Lower leg skin (tissue), 3 donors: ENCODE data around the gene NSMCE4A.

Experiments used
- POLR2A ChIP-seq, 2 donors: fragments of 450-650 bp; IDR thresholded peaks; one replicate each; pipeline ENCODE4 v1.6.1; 2016 to 2017; ENCODE audit warnings: antibody characterized with exemption in 2 of 2, mild to moderate bottlenecking in 1 of 2, moderate library complexity in 1 of 2
- TF ChIP-seq, protein P1 (sequence below), 3 donors: fragments of 450-650 bp; IDR thresholded peaks; one replicate each; pipeline ENCODE4 v1.5.1; 2016; ENCODE audit warnings: antibody characterized with exemption in 3 of 3, mild to moderate bottlenecking in 3 of 3, moderate library complexity in 2 of 3

DNA sequence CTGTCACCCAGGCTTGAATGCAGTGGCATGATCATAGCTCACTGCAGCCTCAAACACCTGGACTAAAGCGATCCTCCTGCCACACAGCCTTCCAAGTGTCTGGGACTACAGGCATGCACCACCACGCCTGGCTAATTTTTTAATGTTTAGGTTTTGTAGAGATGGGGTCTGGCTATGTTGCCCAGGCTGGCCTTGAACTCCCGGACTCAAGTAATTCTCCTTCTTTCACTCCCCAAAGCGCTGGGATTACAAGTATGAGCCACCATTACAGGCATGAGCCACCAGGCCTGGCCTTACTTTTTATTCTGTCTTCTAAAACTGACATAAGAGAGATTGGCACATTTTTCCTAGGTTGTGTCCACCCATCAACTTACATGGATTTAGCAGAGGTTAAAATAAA lies 47.3 kb upstream of the NSMCE4A start:
- TF ChIP-seq, protein P1, sequence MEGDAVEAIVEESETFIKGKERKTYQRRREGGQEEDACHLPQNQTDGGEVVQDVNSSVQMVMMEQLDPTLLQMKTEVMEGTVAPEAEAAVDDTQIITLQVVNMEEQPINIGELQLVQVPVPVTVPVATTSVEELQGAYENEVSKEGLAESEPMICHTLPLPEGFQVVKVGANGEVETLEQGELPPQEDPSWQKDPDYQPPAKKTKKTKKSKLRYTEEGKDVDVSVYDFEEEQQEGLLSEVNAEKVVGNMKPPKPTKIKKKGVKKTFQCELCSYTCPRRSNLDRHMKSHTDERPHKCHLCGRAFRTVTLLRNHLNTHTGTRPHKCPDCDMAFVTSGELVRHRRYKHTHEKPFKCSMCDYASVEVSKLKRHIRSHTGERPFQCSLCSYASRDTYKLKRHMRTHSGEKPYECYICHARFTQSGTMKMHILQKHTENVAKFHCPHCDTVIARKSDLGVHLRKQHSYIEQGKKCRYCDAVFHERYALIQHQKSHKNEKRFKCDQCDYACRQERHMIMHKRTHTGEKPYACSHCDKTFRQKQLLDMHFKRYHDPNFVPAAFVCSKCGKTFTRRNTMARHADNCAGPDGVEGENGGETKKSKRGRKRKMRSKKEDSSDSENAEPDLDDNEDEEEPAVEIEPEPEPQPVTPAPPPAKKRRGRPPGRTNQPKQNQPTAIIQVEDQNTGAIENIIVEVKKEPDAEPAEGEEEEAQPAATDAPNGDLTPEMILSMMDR (IDR thresholded peaks at IDR 0.05) = no peak
- TF ChIP-seq POLR2A (IDR thresholded peaks at IDR 0.05) = no peak
